H9 (cell line): ENCODE data around the gene MAN2C1. TPM values are rescaled to one million over a fixed set of nuclear protein-coding genes. Genes with fewer than 3 reads are reported as not detected.

Source experiments
- DNase-seq: peaks from one replicate; pipeline ENCODE4 v3.0.0-alpha.2; 2017
- H2AFZ ChIP-seq: one replicate; pipeline ENCODE4 v1.6.1; 2013; ENCODE audit warnings: mild to moderate bottlenecking, low read length, control low read depth, moderate library complexity
- H2AK5ac ChIP-seq: 2 replicates; pipeline ENCODE4 v1.6.1; 2013; ENCODE audit warnings: low read length, control low read depth, mixed read lengths; ENCODE audit not compliant: insufficient read length
- H2BK120ac ChIP-seq: one replicate; pipeline ENCODE4 v1.6.1; 2013; ENCODE audit warnings: low read depth, mild to moderate bottlenecking, low read length, control low read depth, inconsistent platforms; ENCODE audit not compliant: poor library complexity, severe bottlenecking
- H2BK12ac ChIP-seq: 2 replicates; pipeline ENCODE4 v1.6.1; 2013; ENCODE audit warnings: low read length, control low read depth, mixed read lengths, low read depth; ENCODE audit not compliant: insufficient read length
- H2BK15ac ChIP-seq: 2 replicates; pipeline ENCODE4 v1.6.1; 2013; ENCODE audit warnings: low read depth, low read length, control low read depth
- H2BK20ac ChIP-seq: one replicate; pipeline ENCODE4 v1.6.1; 2013; ENCODE audit warnings: low read depth, mild to moderate bottlenecking, low read length, control low read depth, inconsistent platforms; ENCODE audit not compliant: poor library complexity, severe bottlenecking
- H2BK5ac ChIP-seq: 2 replicates; pipeline ENCODE4 v1.6.1; 2013; ENCODE audit warnings: low read length, control low read depth, mixed read lengths; ENCODE audit not compliant: insufficient read length
- H3K14ac ChIP-seq: 2 replicates; pipeline ENCODE4 v1.6.1; 2013; ENCODE audit warnings: low read length, control low read depth; ENCODE audit not compliant: insufficient read depth
- H3K18ac ChIP-seq: 2 replicates; pipeline ENCODE4 v1.6.1; 2013; ENCODE audit warnings: low read depth, mild to moderate bottlenecking, mixed read lengths, low read length, control low read depth; ENCODE audit not compliant: insufficient read length
- H3K23ac ChIP-seq: 2 replicates; pipeline ENCODE4 v1.6.1; 2013; ENCODE audit warnings: low read length, control low read depth, mixed read lengths, low read depth; ENCODE audit not compliant: insufficient read length
- H3K23me2 ChIP-seq: 2 replicates; pipeline ENCODE4 v1.6.1; 2013; ENCODE audit warnings: low read depth, mild to moderate bottlenecking, mixed read lengths, low read length, control low read depth; ENCODE audit not compliant: insufficient read length, poor library complexity, severe bottlenecking
- H3K27ac ChIP-seq: 2 replicates; pipeline ENCODE4 v1.5.1; 2013; ENCODE audit warnings: low read length, control low read depth, mixed read lengths, low read depth; ENCODE audit not compliant: insufficient read length
- H3K27me3 ChIP-seq: 2 replicates; pipeline ENCODE4 v1.6.1; 2013; ENCODE audit warnings: low read length, control low read depth, inconsistent platforms; ENCODE audit not compliant: insufficient read depth
- H3K4ac ChIP-seq: 2 replicates; pipeline ENCODE4 v1.6.1; 2013; ENCODE audit warnings: low read depth, mild to moderate bottlenecking, control low read depth, inconsistent platforms, low read length, moderate library complexity
- H3K4me1 ChIP-seq: 2 replicates; pipeline ENCODE4 v1.6.1; 2013; ENCODE audit warnings: low read length, control low read depth, inconsistent platforms; ENCODE audit not compliant: insufficient read depth
- H3K4me2 ChIP-seq: 2 replicates; pipeline ENCODE4 v1.6.1; 2013; ENCODE audit warnings: low read length, control low read depth, mixed read lengths; ENCODE audit not compliant: insufficient read length, insufficient read depth
- H3K56ac ChIP-seq: 2 replicates; pipeline ENCODE4 v1.6.1; 2013; ENCODE audit warnings: low read depth, mild to moderate bottlenecking, mixed read lengths, low read length, control low read depth; ENCODE audit not compliant: insufficient read length
- H3K79me1 ChIP-seq: 2 replicates; pipeline ENCODE4 v1.6.1; 2013; ENCODE audit warnings: low read depth, mild to moderate bottlenecking, moderate library complexity, low read length, control low read depth, inconsistent platforms; ENCODE audit not compliant: insufficient read depth, poor library complexity, severe bottlenecking
- H3K79me2 ChIP-seq: 2 replicates; pipeline ENCODE4 v1.6.1; 2013; ENCODE audit warnings: low read length, control low read depth, inconsistent platforms; ENCODE audit not compliant: insufficient read depth
- H3K9ac ChIP-seq: 2 replicates; pipeline ENCODE4 v1.6.1; 2013; ENCODE audit warnings: low read length, control low read depth, mixed read lengths; ENCODE audit not compliant: insufficient read length; ENCODE audit errors: extremely low read depth
- H3K9me3 ChIP-seq: one replicate; pipeline ENCODE4 v1.6.1; 2013; ENCODE audit warnings: low read depth, low read length, inconsistent platforms; ENCODE audit not compliant: control insufficient read depth
- H3T11ph ChIP-seq: one replicate; pipeline ENCODE4 v1.6.1; 2013; ENCODE audit warnings: mild to moderate bottlenecking, low read length, control low read depth, inconsistent platforms
- H4K20me1 ChIP-seq: one replicate; pipeline ENCODE4 v1.6.1; 2013; ENCODE audit not compliant: control insufficient read depth, insufficient read length, insufficient read depth
- H4K5ac ChIP-seq: 2 replicates; pipeline ENCODE4 v1.6.1; 2013; ENCODE audit warnings: low read depth, mild to moderate bottlenecking, mixed read lengths, low read length, control low read depth; ENCODE audit not compliant: insufficient read length
- H4K8ac ChIP-seq: replicated peaks from 2 replicates; pipeline ENCODE4 v1.6.1; 2013; ENCODE audit warnings: low read length, control low read depth, mixed read lengths, low read depth; ENCODE audit not compliant: insufficient read length
- H4K91ac ChIP-seq: 2 replicates; pipeline ENCODE4 v1.6.1; 2013; ENCODE audit warnings: low read depth, mild to moderate bottlenecking, moderate library complexity, mixed read lengths, low read length, control low read depth; ENCODE audit not compliant: insufficient read length
- H3K27ac Mint-ChIP-seq, 3 experiments: 2 replicates in 2 of 3; 3 replicates in 1 of 3; pipeline ENCODE4 v1.8.0; 2020 to 2021; ENCODE audit warnings: mixed read lengths in 3 of 3, mild to moderate bottlenecking in 1 of 3, moderate library complexity in 1 of 3
- H3K27me3 Mint-ChIP-seq: 2 replicates; pipeline ENCODE4 v1.8.0; 2021; ENCODE audit warnings: low read depth, mild to moderate bottlenecking, moderate library complexity, mixed read lengths
- H3K36me3 Mint-ChIP-seq, 3 experiments: 2 replicates in 2 of 3; 3 replicates in 1 of 3; pipeline ENCODE4 v1.8.0; 2020 to 2021; ENCODE audit warnings: low read depth in 3 of 3, mixed read lengths in 3 of 3; ENCODE audit not compliant: insufficient read depth in 1 of 3
- H3K4me1 Mint-ChIP-seq, 2 experiments: 2 replicates each; pipeline ENCODE4 v1.8.0; 2020; ENCODE audit warnings: mixed read lengths in 2 of 2
- H3K4me3 Mint-ChIP-seq, 2 experiments: 2 replicates in 1 of 2; 3 replicates in 1 of 2; pipeline ENCODE4 v1.8.0; 2020 to 2021; ENCODE audit warnings: mild to moderate bottlenecking in 2 of 2, mixed read lengths in 2 of 2, moderate library complexity in 1 of 2
- H3K9me3 Mint-ChIP-seq, 2 experiments: 2 replicates in 1 of 2; 3 replicates in 1 of 2; pipeline ENCODE4 v1.8.0; 2020; ENCODE audit warnings: mild to moderate bottlenecking in 2 of 2, mixed read lengths in 2 of 2, moderate library complexity in 1 of 2
- CTCF ChIP-seq: fragments of 200-600 bp; sonication (generic); conservative IDR thresholded peaks from 3 replicates; pipeline ENCODE4 v1.8.0; 2021; ENCODE audit warnings: antibody characterized with exemption, mild to moderate bottlenecking
- WGBS: extraction: QIAGEN DNeasy Blood & Tissue Kit; methylation state at CpG from one replicate; pipeline ENCODE4 v1.1.7; 2013; ENCODE audit warnings: missing lambda C conversion rate, low lambda C conversion rate, mixed read lengths; ENCODE audit not compliant: insufficient read length; ENCODE audit errors: extremely low coverage; 5-methylcytosine and 5-hydroxymethylcytosine counted together
- total RNA-seq: library from RNA; stranded (reverse); gene quantifications from 2 replicates; pipeline ENCODE4 v1.2.1, GENCODE V29; 2021

Gene MAN2C1
- total RNA-seq, 1 experiment from 2014 or later = 112 TPM

- no peak for DNase-seq
- H3K4ac ChIP-seq = no peak overlapping the region
- peak overlapping the region in 2 of 3 experiments; percentile 37 to 74; a peak in 2 of 7 replicates for H3K27ac Mint-ChIP-seq
- H3K27me3 ChIP-seq = no peaks in the 10 kb centered on the region
- H4K91ac ChIP-seq = no peak overlapping the region
- H3K79me1 ChIP-seq = no peaks in the 10 kb centered on the region
- no peak overlapping the region for H3K4me2 ChIP-seq
- no peak overlapping the region for H2BK5ac ChIP-seq
- H2BK120ac ChIP-seq = no peak overlapping the region
- no peak overlapping the region for H3K27ac ChIP-seq
- H3K27me3 Mint-ChIP-seq = no peaks in the 10 kb centered on the region; the same call in 1 of the 2 replicates
- H2BK15ac ChIP-seq = no peak overlapping the region
- no peaks in the 10 kb centered on the region for H3K79me2 ChIP-seq
- H4K5ac ChIP-seq = no peak overlapping the region
- no peak overlapping the region for H3T11ph ChIP-seq
- no peak overlapping the region for H3K14ac ChIP-seq
- no peak overlapping the region for H2AK5ac ChIP-seq
- H3K4me1 ChIP-seq = no peaks in the 10 kb centered on the region; the same call in 1 of the 2 replicates
- no peaks in the 10 kb centered on the region for H3K23me2 ChIP-seq
- H3K9me3 ChIP-seq = no peaks in the 10 kb centered on the region
- no peak overlapping the region for H2BK20ac ChIP-seq
- H3K4me1 Mint-ChIP-seq = peaks cover 19 to 20% of the 10 kb centered on the region in 2 experiments
- no CpG with 5 or more reads among the region's 11 CpGs for WGBS
- no peak overlapping the region for H3K18ac ChIP-seq
- no peak overlapping the region for H3K9ac ChIP-seq
- peaks cover 32 to 62% (median 58%) of the 10 kb centered on the region in 3 experiments; a peak in 6 of 7 replicates for H3K36me3 Mint-ChIP-seq
- H3K56ac ChIP-seq = no peak overlapping the region
- no peak overlapping the region for H3K23ac ChIP-seq
- no peak overlapping the region for H2AFZ ChIP-seq
- H2BK12ac ChIP-seq = no peak overlapping the region
- H4K20me1 ChIP-seq = no peaks in the 10 kb centered on the region
- H3K4me3 Mint-ChIP-seq = no peak overlapping the region
- no peaks in the 10 kb centered on the region for H3K9me3 Mint-ChIP-seq
- H4K8ac ChIP-seq = no peak overlapping the region
- no peak for TF ChIP-seq CTCF
Observed at GRCh38 chr15:75371901-75372688, 3.7 kb upstream of the MAN2C1 start.
